HL-60 (cell line): Measurements from ENCODE around the gene ERCC6L2.

Experiments
- DNase-seq, 2 experiments: peaks; one replicate each; pipeline ENCODE4 v3.0.0-alpha.2; 2010 to 2020; ENCODE audit warnings: low read depth in 1 of 2, low spot score in 1 of 2
- H3K27ac ChIP-seq: fragments of 250-450 bp; sonication (Bioruptor Pico); replicated peaks from 2 replicates; pipeline ENCODE4 v1.5.1; 2020; ENCODE audit warnings: mild to moderate bottlenecking, moderate library complexity
- H3K27me3 ChIP-seq: fragments of 250-450 bp; sonication (Bioruptor Pico); 2 replicates; pipeline ENCODE4 v1.5.1; 2021; ENCODE audit warnings: mild to moderate bottlenecking, moderate library complexity; ENCODE audit not compliant: insufficient read depth, poor library complexity, severe bottlenecking
- H3K4me3 ChIP-seq: replicated peaks from 2 replicates; pipeline ENCODE4 v1.5.1; 2011; ENCODE audit warnings: mild to moderate bottlenecking, control low read depth, low read length; ENCODE audit not compliant: insufficient read depth
- CTCF ChIP-seq: IDR thresholded peaks from one replicate; pipeline ENCODE4 v1.5.1; 2011; ENCODE audit warnings: low read length, control low read depth, inconsistent platforms; ENCODE audit not compliant: insufficient read depth
- GABPA ChIP-seq: IDR thresholded peaks from 2 replicates; pipeline ENCODE4 v1.6.1; 2012; ENCODE audit warnings: low read depth
- POLR2AphosphoS5 ChIP-seq: IDR thresholded peaks from 2 replicates; pipeline ENCODE4 v1.6.1; 2012; ENCODE audit warnings: low read depth
- REST ChIP-seq: IDR thresholded peaks from 2 replicates; pipeline ENCODE4 v1.6.1; 2012; ENCODE audit warnings: low read depth; ENCODE audit not compliant: insufficient replicate concordance
- SPI1 ChIP-seq: IDR thresholded peaks from 2 replicates; pipeline ENCODE4 v1.6.1; 2012; ENCODE audit warnings: low read depth, mild to moderate bottlenecking, borderline replicate concordance

Gene ERCC6L2

GRCh38 chr9:95870352-95870751 lies 5.1 kb upstream of the ERCC6L2 start:
- TF ChIP-seq SPI1 (peak; percentile 59), POLR2AphosphoS5 (no peak)
- peak in 1 of 2 experiments; percentile 13 for DNase-seq
- no peaks in the 10 kb centered on the region for H3K27me3 ChIP-seq
- no peak overlapping the region for H3K27ac ChIP-seq
- H3K4me3 ChIP-seq, result no peak overlapping the region

GRCh38 chr9:95870906-95871305 lies 4.6 kb upstream of the ERCC6L2 start:
- no peak for TF ChIP-seq POLR2AphosphoS5
- TF ChIP-seq REST, result no peak
- TF ChIP-seq GABPA, result no peak
- TF ChIP-seq SPI1, result no peak
- no peak for TF ChIP-seq CTCF
- no peak overlapping the region for H3K4me3 ChIP-seq
- no peak for DNase-seq
- H3K27me3 ChIP-seq, result no peaks in the 10 kb centered on the region
- peak overlapping the region; percentile 16 for H3K27ac ChIP-seq

- DNase-seq, result no peak
- Histone ChIP-seq H3K27me3 (no peaks in the 10 kb centered on the region), H3K27ac (no peak overlapping the region), H3K4me3 (no peak overlapping the region)
- TF ChIP-seq POLR2AphosphoS5, result no peak
- TF ChIP-seq REST, result no peak
- TF ChIP-seq CTCF, result no peak
- TF ChIP-seq SPI1, result no peak
- TF ChIP-seq GABPA, result no peak
Measured at GRCh38 chr9:95874303-95874988, 1.0 kb upstream of the ERCC6L2 start.

- Histone ChIP-seq H3K27me3 (no peaks in the 10 kb centered on the region), H3K4me3 (no peak overlapping the region), H3K27ac (no peak overlapping the region)
- DNase-seq, result peak; percentile 25 to 27
- no peak for TF ChIP-seq SPI1
- no peak for TF ChIP-seq REST
- TF ChIP-seq GABPA, result no peak
- TF ChIP-seq CTCF, result no peak
- TF ChIP-seq POLR2AphosphoS5, result no peak
Measured at GRCh38 chr9:95874989-95875304, 544 bp upstream of the ERCC6L2 start.
